ENCODE data around the gene CARMIL1. TPM values are rescaled to one million over a fixed set of nuclear protein-coding genes. Genes with fewer than 3 reads are reported as not detected.

CARMIL1 gene
- total RNA-seq, 1 experiment from 2014 or later, result 23.6 TPM

- no peak for TF ChIP-seq CTCF (conservative IDR thresholded peaks at IDR 0.05)
- no peak overlapping the region for H3K4ac ChIP-seq (ENCODE audit: low read depth, low read length)
- no peak overlapping the region for H3K18ac ChIP-seq (ENCODE audit: insufficient read length, low read depth, low read length)
- no peak overlapping the region for H4K91ac ChIP-seq (ENCODE audit: insufficient read length, low read depth, low read length)
- H3K9ac ChIP-seq (ENCODE audit: extremely low read depth, insufficient read length, low read length), result no peak overlapping the region
- no peaks in the 10 kb centered on the region for H3K79me1 ChIP-seq (ENCODE audit: insufficient read depth, low read depth, low read length, poor library complexity, severe bottlenecking)
- no peak overlapping the region for H2BK15ac ChIP-seq (ENCODE audit: low read depth, low read length)
- H3K23me2 ChIP-seq (ENCODE audit: insufficient read length, low read depth, low read length, poor library complexity, severe bottlenecking), result no peaks in the 10 kb centered on the region
- Mint-ChIP-seq H3K27ac (no peak overlapping the region), H3K4me3 (no peak overlapping the region), H3K27me3 (ENCODE audit: low read depth) (no peaks in the 10 kb centered on the region), H3K9me3 (no peaks in the 10 kb centered on the region), H3K4me1 (peaks cover 10 to 12% of the 10 kb centered on the region in 2 experiments), H3K36me3 (ENCODE audit: insufficient read depth in 1 of 3, low read depth in 3 of 3) (peaks cover 0 to 12% (median 0%) of the 10 kb centered on the region in 3 experiments; a peak in 4 of 7 replicates)
- H3K4me2 ChIP-seq (ENCODE audit: insufficient read depth, insufficient read length, low read length), result no peak overlapping the region
- H3K23ac ChIP-seq (ENCODE audit: insufficient read length, low read depth, low read length), result no peak overlapping the region
- no peaks in the 10 kb centered on the region for H3K79me2 ChIP-seq (ENCODE audit: insufficient read depth, low read length)
- H2BK20ac ChIP-seq (ENCODE audit: low read depth, low read length, poor library complexity, severe bottlenecking), result no peak overlapping the region
- no peak for DNase-seq
- no CpG with 5 or more reads among the region's 3 CpGs for WGBS (ENCODE audit: extremely low coverage, insufficient read length, low lambda C conversion rate)
- H3K9me3 ChIP-seq (ENCODE audit: control insufficient read depth, low read depth, low read length), result no peaks in the 10 kb centered on the region
- no peak overlapping the region for H4K5ac ChIP-seq (ENCODE audit: insufficient read length, low read depth, low read length)
- no peaks in the 10 kb centered on the region for H4K20me1 ChIP-seq (ENCODE audit: control insufficient read depth, insufficient read depth, insufficient read length)
- no peak overlapping the region for H3T11ph ChIP-seq (ENCODE audit: low read length)
- no peak overlapping the region for H2AK5ac ChIP-seq (ENCODE audit: insufficient read length, low read length)
- no peak overlapping the region for H3K56ac ChIP-seq (ENCODE audit: insufficient read length, low read depth, low read length)
- no peak overlapping the region for H2AFZ ChIP-seq (ENCODE audit: low read length)
- H2BK12ac ChIP-seq (ENCODE audit: insufficient read length, low read depth, low read length), result no peak overlapping the region
- no peak overlapping the region for H3K14ac ChIP-seq (ENCODE audit: insufficient read depth, low read length)
- no peak overlapping the region for H3K27ac ChIP-seq (ENCODE audit: insufficient read length, low read depth, low read length)
- no peak overlapping the region for H2BK5ac ChIP-seq (ENCODE audit: insufficient read length, low read length)
- no peak overlapping the region for H4K8ac ChIP-seq (replicated peaks; ENCODE audit: insufficient read length, low read depth, low read length)
- no peaks in the 10 kb centered on the region for H3K27me3 ChIP-seq (ENCODE audit: insufficient read depth, low read length)
- H3K4me1 ChIP-seq (ENCODE audit: insufficient read depth, low read length), result no peaks in the 10 kb centered on the region
- no peak overlapping the region for H2BK120ac ChIP-seq (ENCODE audit: low read depth, low read length, poor library complexity, severe bottlenecking)
These were observed 213.8 kb downstream of the CARMIL1 start for GRCh38 chr6:25492951-25493350.

Measured in H9 (cell line).